Omental fat pad (tissue), 4 donors: Measurements from ENCODE around the gene KRTAP9-1. TPM values are rescaled to one million over a fixed set of nuclear protein-coding genes. Genes with fewer than 3 reads are reported as not detected.
"Not testable (repeated sequence)": the region's sequence is repeated elsewhere in the genome, so short reads cannot be mapped to it uniquely, and the experiment has no call there.

Source experiments
- ATAC-seq: fragments of 150-250 bp; one replicate; pipeline ENCODE4 v1.9.1; 2016; ENCODE audit warnings: mild to moderate bottlenecking, moderate library complexity; ENCODE audit not compliant: low FRiP score
- DNase-seq: peaks from one replicate; pipeline ENCODE4 v3.0.0-alpha.2; 2019; ENCODE audit warnings: low spot score
- CTCF ChIP-seq, 3 donors: fragments of 450-650 bp; IDR thresholded peaks; one replicate each; pipeline ENCODE4 v1.5.1; 2016 to 2017; ENCODE audit warnings: antibody characterized with exemption in 3 of 3, mild to moderate bottlenecking in 3 of 3, moderate library complexity in 2 of 3
- total RNA-seq, 4 donors: library from RNA; depleted of rRNA; stranded (reverse); fragments of >200 nt; gene quantifications; one replicate each; pipeline ENCODE4 v1.1.0, GENCODE V29; 2016

The KRTAP9-1 gene
- total RNA-seq, 4 donors from 2014 or later, result not detected

GRCh38 chr17:41212524-41213169, 23.0 kb downstream of the KRTAP9-1 start:
- ATAC-seq (no peak), DNase-seq (no peak)
- no peak for TF ChIP-seq CTCF (IDR thresholded peaks at IDR 0.05)

- DNase-seq (no peak), ATAC-seq (no peak)
- no peak for TF ChIP-seq CTCF (IDR thresholded peaks at IDR 0.05)
Observed at GRCh38 chr17:41215681-41216080, 26.0 kb downstream of the KRTAP9-1 start.

GRCh38 chr17:41223821-41224220, 34.1 kb downstream of the KRTAP9-1 start:
- ATAC-seq (no peak), DNase-seq (no peak)
- TF ChIP-seq CTCF (IDR thresholded peaks at IDR 0.05), result no peak

GRCh38 chr17:41226051-41226450, 36.4 kb downstream of the KRTAP9-1 start:
- no peak for TF ChIP-seq CTCF (IDR thresholded peaks at IDR 0.05)
- ATAC-seq (no peak), DNase-seq (no peak)

GRCh38 chr17:41226598-41227095, 37.0 kb downstream of the KRTAP9-1 start, which contains the start of gene KRTAP9-2:
KRTAP9-2 (plus strand) TSS chr17:41226648; CDS start chr17:41226655, 7 bp downstream.
- DNase-seq, ATAC-seq: not testable (repeated sequence)

GRCh38 chr17:41230094-41230493, 40.4 kb downstream of the KRTAP9-1 start:
- no peak for TF ChIP-seq CTCF (IDR thresholded peaks at IDR 0.05)
- ATAC-seq, result no peak

GRCh38 chr17:41231731-41232130, 42.0 kb downstream of the KRTAP9-1 start:
- ATAC-seq, result no peak
- no peak for TF ChIP-seq CTCF (IDR thresholded peaks at IDR 0.05)
- no peak for DNase-seq

More at GRCh38 chr17:41230094-41230493, 40.4 kb downstream of the KRTAP9-1 start:
- DNase-seq, result no peak

GRCh38 chr17:41232399-41233105, 42.9 kb downstream of the KRTAP9-1 start, which contains the start of gene KRTAP9-3:
KRTAP9-3 (plus strand) TSS chr17:41232449; CDS start chr17:41232502, 53 bp downstream.
- not testable (repeated sequence) for ATAC-seq, DNase-seq

- not testable (repeated sequence) for ATAC-seq, DNase-seq
Observed at GRCh38 chr17:41237116-41237515, 47.4 kb downstream of the KRTAP9-1 start.

GRCh38 chr17:41237949-41238437, 48.3 kb downstream of the KRTAP9-1 start, which contains the start of gene KRTAP9-8:
KRTAP9-8 (plus strand) TSS chr17:41237999; CDS start chr17:41238052, 53 bp downstream.
- not testable (repeated sequence) for ATAC-seq, DNase-seq
